ENCODE results near the gene ESPNL.
"Not testable (repeated sequence)": the region's sequence is repeated elsewhere in the genome, so short reads cannot be mapped to it uniquely, and the experiment has no call there.

ESPNL gene

DNA sequence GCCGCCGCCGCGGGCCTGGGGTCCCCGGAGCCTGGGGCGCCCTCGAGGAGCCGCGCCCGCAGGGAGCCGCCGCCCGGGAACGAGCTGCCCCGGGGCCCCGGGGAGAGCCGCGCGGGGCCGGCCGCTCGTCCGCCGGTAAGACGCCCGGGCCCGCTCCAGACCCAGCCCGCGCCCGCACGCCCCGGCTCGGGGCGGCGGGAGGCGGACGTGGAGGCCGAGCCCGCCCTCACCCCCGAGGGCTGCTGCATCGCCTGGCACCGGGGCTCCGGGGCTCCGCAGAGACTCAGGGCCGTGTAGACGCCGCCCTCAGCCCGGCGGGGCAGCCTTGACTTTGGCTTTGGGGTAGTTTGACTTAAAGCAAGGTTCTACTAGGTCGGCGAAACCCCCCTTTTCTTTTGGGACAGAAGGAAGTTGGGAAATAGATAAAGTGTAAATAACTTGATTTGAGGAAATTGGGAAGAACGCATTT, 59.0 kb downstream of the ESPNL start:
- peak; percentile 28 for DNase-seq (ENCODE audit: low spot score)

DNA sequence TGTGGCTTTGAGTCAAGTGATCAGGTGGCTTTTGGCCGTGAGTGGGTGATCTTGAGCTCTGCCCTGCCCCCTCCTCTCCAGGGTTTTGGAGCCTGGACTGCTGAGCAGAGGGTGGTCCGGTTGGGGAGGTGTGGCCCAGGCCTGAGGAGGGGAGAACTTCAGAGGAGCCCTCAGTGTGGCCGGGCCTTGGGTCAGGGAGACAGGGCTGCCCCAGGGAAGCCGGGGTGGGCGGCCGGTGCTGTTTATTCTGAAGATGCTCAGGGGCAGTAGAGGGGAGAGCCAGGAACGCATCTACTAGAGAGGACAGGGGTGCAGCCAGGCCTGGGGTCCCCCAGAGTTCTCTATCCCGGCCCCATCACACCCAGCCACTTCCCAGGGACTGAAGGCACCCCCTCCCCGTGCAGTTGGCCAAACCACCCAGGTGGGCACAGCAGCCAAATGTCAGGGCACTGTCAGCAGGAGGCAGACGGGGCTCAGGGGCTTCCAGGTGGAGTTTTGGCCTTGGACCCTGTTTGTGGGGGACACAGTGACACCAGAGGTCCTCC, 59.6 kb downstream of the ESPNL start:
- no peak for DNase-seq (ENCODE audit: low spot score)

DNA sequence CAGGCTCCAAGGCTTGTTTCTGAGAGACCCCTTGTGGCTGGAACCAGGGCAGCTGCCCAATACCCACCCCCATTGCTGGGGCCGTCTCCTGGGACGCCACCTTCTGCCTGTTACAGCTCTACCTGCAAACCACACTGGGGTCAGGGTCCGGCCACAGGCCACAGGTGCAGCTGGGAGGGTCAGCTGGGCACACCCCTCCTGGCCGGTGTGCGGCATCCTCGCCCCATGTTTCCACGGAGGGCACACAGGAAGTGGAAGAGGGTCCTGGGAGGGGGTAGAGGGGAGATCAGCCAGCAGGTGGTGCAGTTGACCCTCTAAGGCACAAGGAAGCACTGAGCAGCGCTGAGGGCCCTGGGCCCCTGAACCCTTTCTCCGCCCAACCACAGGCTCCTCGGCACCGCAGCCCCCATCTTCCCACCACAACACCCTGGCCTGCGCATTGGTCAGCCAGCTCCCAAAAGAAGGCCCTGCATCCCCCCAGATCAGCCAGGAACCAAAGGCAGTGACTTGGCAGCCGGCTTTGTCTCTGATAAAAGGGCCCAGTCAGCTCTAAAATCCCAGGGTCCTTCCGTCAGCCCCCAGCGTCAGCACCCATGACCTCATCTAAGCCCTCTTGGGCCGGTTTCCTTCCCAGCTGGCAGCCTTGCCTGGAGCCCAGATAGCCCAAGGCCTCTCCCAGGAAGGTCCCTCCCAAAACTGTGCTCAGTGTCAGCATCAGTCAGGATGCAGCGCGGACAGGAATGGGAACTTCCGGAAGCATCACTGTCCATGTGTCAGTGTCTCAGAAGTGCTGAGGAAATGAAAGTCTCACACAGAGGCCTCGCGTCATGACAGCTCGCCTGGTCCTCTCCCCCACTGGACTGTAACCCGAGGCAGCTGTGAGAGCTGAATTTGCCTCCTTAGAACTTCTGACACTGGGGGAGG, 60.3 kb downstream of the ESPNL start:
- DNase-seq (ENCODE audit: low spot score) = no peak

DNA sequence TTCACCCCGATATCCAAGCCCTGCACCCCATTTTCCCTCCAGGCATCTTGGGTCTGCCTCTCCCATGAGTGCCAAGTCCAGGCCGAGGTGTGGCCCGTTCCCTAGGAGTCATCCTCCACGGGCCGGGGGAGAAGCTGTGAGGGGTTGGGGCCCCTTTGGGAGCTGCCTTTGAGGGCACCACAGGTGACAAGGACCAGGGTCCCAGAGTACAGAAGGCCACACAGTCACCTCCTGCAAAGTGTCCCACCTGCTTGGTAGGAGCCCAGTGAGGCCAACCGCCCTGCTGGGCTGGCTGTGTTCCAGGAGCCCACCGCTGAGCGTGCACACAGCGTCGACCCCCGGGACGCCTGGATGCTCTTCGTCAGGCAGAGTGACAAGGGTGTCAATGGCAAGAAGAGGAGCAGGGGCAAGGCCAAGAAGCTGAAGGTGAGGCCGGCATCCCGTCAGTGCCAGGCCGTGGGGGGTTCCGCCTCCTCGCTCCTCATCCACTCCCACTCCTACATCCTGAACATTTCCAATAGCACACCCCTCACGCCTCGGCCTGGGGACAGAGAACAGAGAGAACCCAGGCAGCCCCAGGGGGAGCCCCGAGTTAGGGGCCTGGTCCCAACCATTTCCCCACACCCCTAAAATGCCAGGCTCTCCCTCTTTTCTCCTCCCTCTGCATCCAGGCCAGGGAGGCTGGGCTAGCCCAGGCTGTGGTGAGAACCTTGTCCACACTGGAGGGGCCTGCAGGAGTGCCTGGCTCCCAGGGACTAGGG, 61.3 kb downstream of the ESPNL start:
- DNase-seq (ENCODE audit: low spot score) = no peak

DNA sequence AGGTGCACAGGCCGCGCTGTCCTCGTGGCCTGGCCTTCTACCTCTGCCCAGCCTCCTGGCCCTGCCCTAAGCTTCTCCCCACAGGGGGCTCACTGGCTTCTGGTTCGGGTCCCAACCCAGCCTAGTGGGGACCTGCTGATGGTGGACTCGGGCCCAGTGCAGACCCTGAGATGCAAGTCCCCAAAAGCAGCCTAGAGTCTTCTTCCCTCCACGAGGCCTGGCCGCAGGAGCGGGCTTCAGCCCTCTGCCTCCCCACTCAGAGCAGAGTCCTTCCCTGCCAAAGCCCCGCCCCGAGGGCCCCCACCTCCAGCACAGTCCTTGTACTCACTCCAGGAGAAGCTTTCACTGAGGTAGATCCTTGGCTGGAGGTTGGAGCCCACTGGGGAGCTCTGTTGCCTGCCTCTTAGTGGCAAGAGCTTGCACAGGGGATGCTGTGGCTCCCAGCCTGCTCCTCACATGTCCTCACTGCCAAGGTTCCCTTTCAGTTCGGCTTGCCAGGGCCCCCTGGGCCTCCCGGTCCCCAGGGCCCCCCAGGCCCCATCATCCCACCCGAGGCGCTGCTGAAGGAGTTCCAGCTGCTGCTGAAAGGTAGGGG, 62.2 kb downstream of the ESPNL start:
- DNase-seq (ENCODE audit: low spot score) = no peak

DNA sequence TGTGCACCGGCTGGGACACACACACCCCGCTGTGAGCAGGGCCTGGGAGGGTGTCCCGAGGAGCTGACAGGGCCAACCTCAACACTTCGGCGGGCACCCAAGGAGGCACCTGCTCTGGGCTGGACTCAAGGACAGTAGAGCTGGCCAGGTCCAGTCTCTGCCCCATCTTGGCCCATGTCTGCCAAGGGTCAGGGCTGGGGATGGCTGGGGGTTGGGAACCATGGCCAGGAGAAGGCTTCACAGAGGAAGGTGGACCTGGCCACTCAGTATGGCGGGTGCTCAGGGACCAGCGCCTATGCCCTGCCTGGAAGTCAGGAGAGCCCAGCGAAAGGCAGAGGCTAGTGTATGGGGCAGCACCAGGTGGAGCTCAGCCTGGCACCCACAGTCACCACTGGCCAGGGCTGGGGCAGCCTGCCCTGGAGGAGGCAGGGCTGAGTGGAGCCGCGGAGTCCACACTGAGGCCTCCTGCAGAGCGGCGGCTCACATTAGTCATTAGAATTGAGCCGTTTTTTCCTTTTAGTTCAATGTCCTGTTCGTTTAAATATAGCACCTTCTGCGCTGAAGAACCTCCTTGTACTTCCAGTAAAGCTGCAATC, 62.8 kb downstream of the ESPNL start:
- DNase-seq (ENCODE audit: low spot score) = no peak

DNA sequence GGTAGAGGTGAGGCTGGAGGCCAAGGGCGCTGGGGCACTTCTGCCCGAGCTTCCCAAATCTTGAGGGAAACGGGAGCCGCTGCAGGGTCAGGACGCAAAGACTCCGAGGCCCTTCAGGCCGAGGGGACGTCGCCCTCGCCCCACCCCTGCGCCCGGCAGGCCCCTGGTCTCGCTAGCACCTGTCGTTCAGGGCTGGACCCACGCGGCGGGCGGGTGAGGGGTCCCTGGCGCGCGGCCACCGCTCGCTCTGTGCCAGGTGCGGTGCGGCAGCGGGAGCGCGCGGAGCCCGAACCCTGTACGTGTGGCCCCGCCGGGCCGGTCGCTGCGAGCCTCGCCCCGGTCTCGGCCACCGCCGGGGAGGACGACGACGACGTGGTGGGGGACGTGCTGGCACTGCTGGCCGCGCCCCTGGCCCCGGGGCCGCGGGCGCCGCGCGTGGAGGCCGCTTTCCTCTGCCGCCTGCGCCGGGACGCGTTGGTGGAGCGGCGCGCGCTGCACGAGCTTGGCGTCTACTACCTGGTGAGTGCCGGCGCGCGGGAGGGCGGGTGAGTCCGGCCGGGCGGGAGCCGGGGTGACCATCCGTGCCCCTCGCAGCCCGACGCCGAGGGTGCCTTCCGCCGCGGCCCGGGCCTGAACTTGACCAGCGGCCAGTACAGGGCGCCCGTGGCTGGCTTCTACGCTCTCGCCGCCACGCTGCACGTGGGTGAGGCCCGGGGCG, 63.5 kb downstream of the ESPNL start:
- DNase-seq (ENCODE audit: low spot score) = no peak

DNA sequence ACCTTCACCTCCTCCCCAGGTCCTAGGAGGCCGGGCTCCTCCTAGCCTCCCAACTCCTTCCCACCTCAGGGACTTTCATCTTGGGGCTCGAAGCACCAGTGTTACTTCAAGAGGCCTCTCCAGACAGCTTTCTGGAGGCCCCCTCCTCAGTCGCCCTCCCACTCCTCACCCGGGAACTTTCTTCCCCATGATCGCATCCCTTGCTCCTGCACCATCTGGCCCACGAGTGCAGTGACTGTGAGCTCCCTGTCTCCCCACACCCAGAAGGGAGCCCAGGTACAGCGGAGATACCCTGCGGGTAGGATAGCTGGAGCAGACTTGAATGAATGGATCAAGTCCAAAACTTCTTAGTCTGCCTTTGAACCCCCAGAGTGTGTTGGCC, 64.8 kb downstream of the ESPNL start:
- no peak for DNase-seq (ENCODE audit: low spot score)

DNA sequence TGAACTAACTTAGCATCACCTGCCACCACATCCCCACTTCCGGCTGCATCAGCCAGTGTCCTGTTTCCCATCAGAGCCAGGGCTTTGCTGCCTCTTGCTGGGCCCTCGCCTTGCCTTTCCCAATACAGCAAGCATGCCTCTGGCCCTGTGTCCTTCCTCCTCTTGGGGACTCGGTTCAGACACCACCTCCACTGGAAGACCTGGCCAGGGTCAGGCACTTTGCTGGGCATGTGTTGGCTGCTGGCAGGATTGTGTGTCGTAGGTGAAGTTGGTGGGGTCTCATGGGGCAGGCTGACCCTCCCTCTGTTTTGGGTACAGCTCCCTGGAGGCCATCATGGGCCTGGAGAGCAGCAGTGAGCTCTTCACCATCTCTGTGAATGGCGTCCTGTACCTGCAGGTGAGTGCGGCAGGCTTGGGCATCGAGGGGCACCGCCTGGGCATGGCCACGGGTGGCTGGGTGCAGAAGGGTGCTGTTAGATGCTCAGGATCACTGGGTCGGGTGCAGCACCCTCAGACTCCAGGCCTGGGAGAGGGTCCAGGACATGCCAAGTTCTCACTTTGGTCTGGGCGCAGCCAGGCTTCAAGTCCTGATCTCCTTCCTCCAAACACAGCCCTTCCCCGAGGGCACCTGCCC, 65.3 kb downstream of the ESPNL start:
- DNase-seq (ENCODE audit: low spot score) = no peak

DNA sequence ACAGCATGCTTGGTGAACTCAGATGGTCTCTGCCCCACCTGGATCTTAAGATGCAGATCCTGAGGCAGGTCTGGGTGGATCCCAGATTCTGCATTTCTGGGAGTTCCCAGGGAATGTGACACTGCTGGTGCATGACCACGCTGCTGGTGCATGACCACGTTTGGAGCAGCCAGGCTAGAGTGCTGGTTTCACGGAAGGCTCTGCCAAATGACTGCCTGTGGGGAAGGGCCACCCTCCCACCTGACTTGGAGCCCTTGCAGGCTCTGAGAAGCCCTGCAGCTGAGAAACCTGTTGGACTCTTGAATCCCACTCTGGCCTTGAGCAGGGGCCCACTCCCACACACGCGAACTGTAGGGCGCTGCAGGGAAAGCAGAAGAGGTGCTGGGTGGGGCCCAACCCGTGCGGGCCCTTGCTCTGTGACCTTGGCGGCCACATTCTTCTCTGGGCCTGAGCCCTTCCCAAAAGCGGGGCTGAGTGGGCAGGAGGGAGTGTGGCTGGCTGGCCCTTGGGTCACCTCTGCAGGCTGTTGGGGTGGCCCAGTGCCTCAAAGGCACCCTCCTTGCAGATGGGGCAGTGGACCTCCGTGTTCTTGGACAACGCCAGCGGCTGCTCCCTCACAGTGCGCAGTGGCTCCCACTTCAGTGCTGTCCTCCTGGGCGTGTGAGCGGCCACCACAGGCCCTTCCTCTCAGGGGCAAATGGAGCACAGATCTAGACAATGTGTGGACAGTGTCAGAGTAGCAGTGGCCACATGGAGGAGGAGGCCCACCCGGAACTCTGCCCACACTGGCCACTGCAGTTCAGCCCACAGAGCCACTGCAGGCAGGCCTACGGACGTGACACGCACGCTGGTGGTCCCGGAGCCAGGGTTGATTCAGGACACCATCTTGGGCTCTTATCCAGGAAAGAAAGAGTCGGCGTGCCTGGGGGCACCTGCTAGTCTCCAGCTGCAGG, 66.5 kb downstream of the ESPNL start:
- DNase-seq (ENCODE audit: low spot score) = no peak

DNA sequence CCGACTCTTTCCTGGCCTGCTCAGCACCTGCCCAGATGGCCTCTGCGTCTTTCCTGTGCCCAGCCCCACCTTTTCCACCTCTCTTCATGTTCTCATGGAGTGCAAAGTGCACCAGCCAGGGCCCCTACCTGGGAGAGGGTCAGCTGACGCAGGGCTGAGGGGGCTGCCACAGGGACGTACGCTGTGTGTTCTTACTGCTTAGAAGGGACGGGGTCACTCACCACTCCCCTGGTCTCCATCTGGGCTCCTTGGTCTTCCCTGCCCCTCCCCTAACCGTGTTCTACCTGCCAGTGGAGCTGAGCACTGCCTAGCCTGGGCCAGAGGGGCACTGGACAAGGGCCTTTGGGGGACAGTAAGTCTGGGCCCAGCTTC, 67.2 kb downstream of the ESPNL start:
- no peak for DNase-seq (ENCODE audit: low spot score)

DNA sequence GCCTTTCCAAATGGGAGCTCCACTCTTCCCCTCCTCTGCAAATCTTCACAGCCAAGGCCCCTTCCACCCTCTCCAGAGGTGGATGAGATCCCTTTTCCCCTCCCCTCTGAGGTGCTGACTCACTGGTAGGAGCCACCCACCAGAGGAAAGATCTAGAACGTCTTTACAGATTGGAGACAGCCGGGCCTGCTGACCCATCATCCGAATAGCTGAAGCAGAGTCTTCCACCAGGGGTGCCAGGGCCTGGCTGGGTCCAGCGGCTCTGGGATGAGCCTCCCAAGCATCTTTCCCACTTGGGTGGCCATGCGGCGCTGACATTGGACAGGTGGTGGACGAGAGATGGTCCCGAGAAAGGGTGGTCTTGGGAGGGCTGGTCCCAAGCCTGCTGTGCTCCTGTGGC, 67.6 kb downstream of the ESPNL start:
- no peak for DNase-seq (ENCODE audit: low spot score)

DNA sequence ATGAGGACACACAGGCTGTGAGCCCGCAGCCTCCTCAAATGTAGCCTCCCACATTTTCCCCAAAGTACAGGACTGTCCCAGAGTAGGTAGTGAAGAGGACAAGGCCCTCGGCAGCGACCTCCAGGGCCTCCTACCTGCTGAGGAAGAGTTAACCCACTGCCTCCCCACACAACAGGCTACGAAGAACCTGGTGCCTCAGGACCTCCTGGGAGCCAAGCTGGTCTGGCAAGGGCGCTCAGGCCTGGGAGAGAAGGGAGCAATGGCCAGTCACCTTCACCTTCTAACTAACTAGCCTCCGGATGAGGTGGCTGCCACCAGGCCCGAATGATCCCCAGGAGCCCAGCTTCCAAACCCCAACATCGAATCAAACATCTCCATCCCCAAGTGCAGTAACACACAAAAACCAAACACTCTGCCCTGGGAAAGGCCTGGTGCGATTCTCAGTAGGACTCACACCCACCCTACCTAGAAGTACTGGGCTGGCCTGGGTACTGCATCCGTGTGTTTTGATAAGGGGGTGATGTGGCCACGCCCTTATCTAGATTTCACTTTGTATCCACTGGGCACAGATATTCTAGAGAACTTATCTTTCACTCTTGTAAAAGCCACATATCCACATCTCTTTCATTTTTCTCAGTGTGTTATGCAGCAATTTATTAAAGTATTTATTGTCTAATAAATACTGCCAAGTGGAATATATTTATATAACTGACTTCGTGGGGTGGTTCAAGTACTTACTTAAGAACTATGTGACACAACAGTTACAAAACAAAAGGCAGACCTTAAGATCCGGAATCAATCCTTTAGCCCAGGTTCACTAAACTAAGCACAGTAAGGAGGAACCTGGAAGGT, 68.3 kb downstream of the ESPNL start:
- no peak for DNase-seq (ENCODE audit: low spot score)

DNA sequence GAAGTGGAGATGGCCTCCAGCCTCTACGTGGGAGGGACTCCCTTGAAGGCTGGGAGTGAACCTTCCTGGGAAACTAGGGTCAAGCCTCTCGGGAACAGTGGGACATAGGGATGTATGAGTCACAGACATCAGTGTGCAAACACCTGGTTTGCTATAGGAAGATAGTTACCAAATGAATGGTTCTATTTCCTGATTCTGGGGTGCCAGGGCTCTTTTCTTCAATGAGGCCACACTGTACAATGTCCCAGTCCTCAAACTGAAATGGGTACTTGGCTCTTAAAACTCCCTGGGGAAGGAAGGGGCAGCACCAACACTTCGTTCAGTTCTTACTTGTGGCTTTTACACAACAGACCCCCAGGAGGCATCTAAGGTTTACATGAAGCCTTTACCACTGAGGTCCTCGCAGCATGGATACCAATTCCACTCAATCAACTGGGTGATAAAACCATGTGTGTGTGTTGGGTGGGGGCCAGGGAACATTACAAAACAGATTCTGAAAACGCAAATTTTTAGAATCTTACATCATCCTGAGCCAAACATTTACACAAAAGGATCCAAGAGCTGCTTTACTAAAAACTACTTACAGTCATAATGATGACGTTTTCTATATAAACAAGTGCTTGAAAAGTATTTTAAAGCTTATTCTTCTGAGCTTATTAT, 69.0 kb downstream of the ESPNL start:
- peak; percentile 73 for DNase-seq (ENCODE audit: low spot score)

DNA sequence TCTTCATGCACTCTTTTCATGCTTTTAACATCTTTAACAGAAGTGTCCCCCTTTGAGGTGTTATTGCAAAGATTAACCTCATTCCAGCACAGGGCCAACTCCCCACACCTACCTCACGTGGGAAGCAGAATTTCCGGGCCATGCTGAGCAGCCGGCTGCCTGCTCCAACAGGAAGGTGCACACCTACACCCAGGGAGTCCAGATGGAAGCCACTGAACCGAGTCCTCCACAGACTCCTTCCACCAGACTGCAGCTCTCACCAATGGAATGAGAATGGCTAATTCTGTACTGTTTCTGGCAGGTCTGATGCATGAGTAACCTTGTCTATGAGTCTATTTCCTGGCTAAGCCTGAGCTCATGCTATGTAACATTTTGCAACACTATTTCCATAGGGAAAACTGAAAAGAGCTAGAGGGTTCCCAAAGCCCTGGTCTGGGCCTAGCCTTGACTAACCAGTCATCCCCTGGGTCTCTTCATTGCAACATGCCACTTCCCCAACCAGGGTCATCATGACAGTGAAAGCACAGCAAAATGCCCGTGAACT, 69.6 kb downstream of the ESPNL start:
- DNase-seq (ENCODE audit: low spot score) = peak; percentile 92

DNA sequence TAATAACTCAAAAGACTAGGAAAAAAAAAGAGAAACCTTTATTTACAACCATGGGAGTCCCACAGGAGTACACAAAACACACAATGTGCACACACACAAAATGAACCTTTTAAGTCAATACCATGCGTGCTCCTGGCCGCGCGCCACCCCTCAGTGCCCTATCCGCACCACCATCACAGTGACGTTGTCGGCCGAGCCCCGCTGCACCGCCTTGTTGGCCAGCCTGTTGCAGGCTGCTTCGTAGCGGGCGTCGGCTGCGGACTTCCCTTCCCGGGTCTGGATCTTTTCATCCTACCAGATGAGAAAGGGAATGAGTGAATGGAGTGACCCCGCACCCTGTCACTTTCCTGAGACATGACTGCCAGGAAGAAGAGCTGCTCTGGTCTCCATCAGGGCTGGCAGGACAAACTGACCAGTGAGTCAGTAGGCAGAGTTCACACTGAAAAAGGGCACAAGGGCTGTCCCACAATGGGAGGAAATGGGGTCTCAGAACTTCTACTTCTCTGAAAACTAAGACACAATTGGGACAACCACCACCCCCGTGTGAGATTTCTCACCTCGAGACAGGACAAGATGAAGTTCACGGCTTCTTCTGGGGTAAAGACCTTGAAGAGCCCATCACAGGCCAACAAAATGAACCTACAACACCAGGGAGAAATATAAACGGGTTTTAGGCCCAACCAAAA, 70.4 kb downstream of the ESPNL start:
- DNase-seq (ENCODE audit: low spot score) = no peak

DNA sequence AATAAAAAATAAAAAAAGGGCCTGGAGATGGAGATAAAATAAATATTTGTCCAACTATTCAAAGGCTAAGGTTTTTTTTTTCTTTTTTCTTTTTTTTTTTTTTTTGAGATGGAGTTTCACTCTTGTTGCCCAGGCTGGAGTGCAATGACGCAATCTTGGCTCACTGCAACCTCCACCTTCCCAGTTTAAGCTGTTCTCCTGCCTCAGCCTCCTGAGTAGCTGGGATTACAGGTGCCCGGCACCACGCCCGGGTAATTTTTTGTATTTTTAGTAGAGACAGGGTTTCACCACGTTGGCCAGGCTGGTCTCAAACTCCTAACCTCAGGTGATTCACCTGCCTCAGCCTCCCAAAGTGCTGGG, 70.9 kb downstream of the ESPNL start:
- not testable (repeated sequence) for DNase-seq (ENCODE audit: low spot score)

Data from AG08395 (cell line).